Nephron progenitor cell (in vitro differentiated cells): ENCODE measurements around the gene GPATCH8.

ENCODE experiments used
- DNase-seq: peaks from one replicate; pipeline ENCODE4 v3.0.0; 2021
- H3K27ac Mint-ChIP-seq: 2 replicates; pipeline ENCODE4 v1.8.0; 2021; ENCODE audit warnings: mild to moderate bottlenecking, moderate library complexity, mixed read lengths
- H3K27me3 Mint-ChIP-seq: 2 replicates; pipeline ENCODE4 v1.8.0; 2021; ENCODE audit warnings: mild to moderate bottlenecking, low read depth, mixed read lengths; ENCODE audit not compliant: poor library complexity
- H3K36me3 Mint-ChIP-seq: 2 replicates; pipeline ENCODE4 v1.8.0; 2021; ENCODE audit warnings: low read depth, mixed read lengths
- H3K4me1 Mint-ChIP-seq: 2 replicates; pipeline ENCODE4 v1.8.0; 2021; ENCODE audit warnings: mixed read lengths
- H3K4me3 Mint-ChIP-seq: 2 replicates; pipeline ENCODE4 v1.8.0; 2021; ENCODE audit warnings: mild to moderate bottlenecking, moderate library complexity, mixed read lengths
- H3K9me3 Mint-ChIP-seq: 2 replicates; pipeline ENCODE4 v1.8.0; 2021; ENCODE audit warnings: mild to moderate bottlenecking, moderate library complexity, mixed read lengths
- TF ChIP-seq, protein P1 (sequence below): fragments of 200-600 bp; sonication (generic); IDR thresholded peaks from 2 replicates; pipeline ENCODE4 v1.5.0; 2021; ENCODE audit warnings: antibody characterized with exemption

GPATCH8 gene

DNA sequence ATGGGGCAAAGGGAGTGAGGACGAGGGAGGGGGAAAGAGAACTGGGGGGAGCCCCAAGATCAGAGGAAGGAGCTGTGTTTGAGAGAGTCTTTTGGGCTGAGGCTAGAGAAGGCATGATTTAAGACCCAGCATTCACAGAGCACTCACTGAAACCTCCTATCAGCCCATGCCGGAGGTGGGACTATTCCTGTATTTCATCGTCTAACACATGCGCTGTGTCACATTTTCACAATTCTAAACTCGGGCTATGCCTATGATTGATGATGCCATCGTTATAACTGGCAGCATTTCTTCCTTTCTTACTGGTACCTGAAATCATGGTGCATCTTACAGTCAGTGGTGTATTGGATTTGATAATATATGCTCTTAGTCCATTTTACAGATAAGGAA lies 143.1 kb downstream of the GPATCH8 start:
- no peak for DNase-seq
- H3K9me3 Mint-ChIP-seq, result no peaks in the 10 kb centered on the region
- H3K36me3 Mint-ChIP-seq, result peaks cover 11% of the 10 kb centered on the region
- peak overlapping the region; percentile 90 for H3K27ac Mint-ChIP-seq
- peaks cover 8% of the 10 kb centered on the region for H3K27me3 Mint-ChIP-seq
- H3K4me3 Mint-ChIP-seq, result peak overlapping the region; percentile 87
- H3K4me1 Mint-ChIP-seq, result peaks cover 46% of the 10 kb centered on the region
- TF ChIP-seq, protein P1, sequence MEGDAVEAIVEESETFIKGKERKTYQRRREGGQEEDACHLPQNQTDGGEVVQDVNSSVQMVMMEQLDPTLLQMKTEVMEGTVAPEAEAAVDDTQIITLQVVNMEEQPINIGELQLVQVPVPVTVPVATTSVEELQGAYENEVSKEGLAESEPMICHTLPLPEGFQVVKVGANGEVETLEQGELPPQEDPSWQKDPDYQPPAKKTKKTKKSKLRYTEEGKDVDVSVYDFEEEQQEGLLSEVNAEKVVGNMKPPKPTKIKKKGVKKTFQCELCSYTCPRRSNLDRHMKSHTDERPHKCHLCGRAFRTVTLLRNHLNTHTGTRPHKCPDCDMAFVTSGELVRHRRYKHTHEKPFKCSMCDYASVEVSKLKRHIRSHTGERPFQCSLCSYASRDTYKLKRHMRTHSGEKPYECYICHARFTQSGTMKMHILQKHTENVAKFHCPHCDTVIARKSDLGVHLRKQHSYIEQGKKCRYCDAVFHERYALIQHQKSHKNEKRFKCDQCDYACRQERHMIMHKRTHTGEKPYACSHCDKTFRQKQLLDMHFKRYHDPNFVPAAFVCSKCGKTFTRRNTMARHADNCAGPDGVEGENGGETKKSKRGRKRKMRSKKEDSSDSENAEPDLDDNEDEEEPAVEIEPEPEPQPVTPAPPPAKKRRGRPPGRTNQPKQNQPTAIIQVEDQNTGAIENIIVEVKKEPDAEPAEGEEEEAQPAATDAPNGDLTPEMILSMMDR, result no peak

DNA sequence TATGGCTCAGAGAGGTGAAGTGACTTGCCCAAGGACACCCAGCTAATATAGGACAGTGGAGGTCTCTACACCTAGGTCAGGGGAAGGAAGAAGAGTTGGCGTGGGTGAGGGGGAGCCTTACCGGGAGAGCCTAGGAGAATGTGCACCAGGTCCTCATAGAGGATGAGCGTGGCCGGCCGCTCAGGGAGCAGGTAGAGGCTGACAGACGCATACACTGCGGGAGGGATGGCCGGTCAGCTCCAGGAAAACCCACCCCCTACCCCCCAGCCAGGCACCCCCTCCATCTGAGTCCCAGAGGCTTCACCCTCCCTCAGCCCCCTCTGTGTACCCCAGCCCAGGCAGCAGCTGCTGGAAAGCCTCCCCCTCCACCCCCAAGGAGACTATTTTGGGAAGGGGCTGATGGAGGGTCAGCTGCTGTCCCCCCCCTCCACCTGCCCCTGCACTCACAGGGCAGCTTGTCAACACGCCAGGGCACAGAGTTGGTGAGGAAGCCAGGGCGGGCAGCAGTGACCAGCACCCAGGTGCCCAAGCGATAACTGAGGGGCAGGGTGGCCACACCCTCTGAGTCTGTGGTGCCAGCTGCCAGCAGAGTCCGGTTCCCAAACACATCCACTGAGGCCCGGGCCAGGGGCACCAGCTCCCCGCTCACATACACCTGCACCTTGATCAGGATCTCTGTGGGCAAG lies 143.6 kb downstream of the GPATCH8 start:
- Mint-ChIP-seq H3K9me3 (no peaks in the 10 kb centered on the region), H3K27me3 (peaks cover 3% of the 10 kb centered on the region), H3K4me1 (peaks cover 44% of the 10 kb centered on the region), H3K27ac (no peak overlapping the region), H3K4me3 (no peak overlapping the region), H3K36me3 (peaks cover 11% of the 10 kb centered on the region)
- no peak for DNase-seq
- TF ChIP-seq, protein P1, result no peak

DNA sequence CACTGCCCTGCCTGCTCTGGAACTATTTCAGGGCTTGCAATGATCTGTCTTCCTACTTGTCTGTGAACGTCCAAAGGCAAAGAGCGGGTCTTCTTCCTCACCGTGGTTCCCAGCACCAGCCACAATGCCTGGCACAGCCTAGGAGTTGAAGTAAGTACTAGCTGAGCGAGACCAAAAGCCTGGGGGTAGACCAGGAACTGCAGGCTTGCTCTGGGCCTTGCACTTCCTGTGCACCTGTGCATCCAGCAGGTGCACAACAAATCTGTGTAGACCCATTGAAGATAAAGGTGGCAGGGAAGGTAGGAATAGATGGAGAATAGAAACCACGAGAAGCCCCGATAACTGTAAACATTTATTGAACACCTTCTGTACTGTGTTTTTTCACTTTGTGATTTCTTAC lies 144.2 kb downstream of the GPATCH8 start:
- H3K27me3 Mint-ChIP-seq, result no peaks in the 10 kb centered on the region
- DNase-seq, result no peak

DNA sequence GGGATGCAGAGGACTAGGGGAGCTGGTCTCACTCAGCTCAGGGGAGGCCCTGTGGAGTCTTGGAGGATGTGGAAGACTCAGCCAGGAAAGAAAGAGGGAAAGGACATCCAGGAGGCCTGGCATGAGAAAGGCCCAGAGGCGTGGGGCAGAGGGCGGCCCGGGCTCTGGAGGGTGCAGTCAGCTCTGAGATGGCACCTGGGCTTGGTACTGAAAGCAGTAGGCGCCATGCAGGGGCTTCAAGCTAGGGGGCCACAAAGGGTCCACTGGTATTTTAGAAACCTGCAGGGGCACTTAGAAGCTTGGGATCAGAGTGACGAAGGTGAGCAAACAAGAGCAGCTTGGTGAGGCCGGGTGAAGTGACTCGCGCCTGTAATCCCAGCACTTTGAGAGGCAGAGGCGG lies 145.1 kb downstream of the GPATCH8 start:
- Mint-ChIP-seq H3K4me1 (peaks cover 46% of the 10 kb centered on the region), H3K4me3 (no peak overlapping the region), H3K36me3 (peaks cover 12% of the 10 kb centered on the region), H3K27me3 (peaks cover 2% of the 10 kb centered on the region), H3K9me3 (no peaks in the 10 kb centered on the region), H3K27ac (peak overlapping the region; percentile 91)
- TF ChIP-seq, protein P1, result no peak
- DNase-seq, result no peak

More for the DNA sequence above, 144.2 kb downstream of the GPATCH8 start:
- H3K4me1 Mint-ChIP-seq, result peaks cover 44% of the 10 kb centered on the region
- H3K9me3 Mint-ChIP-seq, result no peaks in the 10 kb centered on the region
- peaks cover 11% of the 10 kb centered on the region for H3K36me3 Mint-ChIP-seq
- H3K27ac Mint-ChIP-seq, result no peak overlapping the region
- H3K4me3 Mint-ChIP-seq, result no peak overlapping the region
- TF ChIP-seq, protein P1, result no peak

DNA sequence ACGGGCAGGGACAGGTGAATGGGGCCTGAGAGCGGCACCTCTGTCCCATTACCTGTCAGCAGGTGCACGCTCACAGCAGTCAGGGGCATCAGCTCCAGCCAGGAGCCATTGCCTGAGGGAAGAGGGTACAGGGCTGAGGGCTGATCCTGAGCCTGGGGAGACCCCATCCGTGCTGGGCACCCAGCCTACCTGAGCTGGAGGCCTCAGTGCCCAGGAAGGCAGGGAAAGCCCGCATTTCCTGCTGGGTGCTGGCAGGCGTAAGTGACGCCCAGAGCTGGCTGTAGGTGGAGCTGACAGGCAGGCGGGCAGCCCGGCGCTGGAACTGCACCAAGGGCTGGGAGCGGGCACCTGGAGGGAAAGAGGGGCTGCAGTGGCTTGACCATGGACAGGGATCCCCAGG lies 147.0 kb downstream of the GPATCH8 start:
- Mint-ChIP-seq H3K27me3 (peaks cover 4% of the 10 kb centered on the region), H3K36me3 (peaks cover 16% of the 10 kb centered on the region), H3K4me1 (peaks cover 38% of the 10 kb centered on the region), H3K4me3 (no peak overlapping the region), H3K9me3 (no peaks in the 10 kb centered on the region), H3K27ac (no peak overlapping the region)
- TF ChIP-seq, protein P1, result no peak
- no peak for DNase-seq

DNA sequence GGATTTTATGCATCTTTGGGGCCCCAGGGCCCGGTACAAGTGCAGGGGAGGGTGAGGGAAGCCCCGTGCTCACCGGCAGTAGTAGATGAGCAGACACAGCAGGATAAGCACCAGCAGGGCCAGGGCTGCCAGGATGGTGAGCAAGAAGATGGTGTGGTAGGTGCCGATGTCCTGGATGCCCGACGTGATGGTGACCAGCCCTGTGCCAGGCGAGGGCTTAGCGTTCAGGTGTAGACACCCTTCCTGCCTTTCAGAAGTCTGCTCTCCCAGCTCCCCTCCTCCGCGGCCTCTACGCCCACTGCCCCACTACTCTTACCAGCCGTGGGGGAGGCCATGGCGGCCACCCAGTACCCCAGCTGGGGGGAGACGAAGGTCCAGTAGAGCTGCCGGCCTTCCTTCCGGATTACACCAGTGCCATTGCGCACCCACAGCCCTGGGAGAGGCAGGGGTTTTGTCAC lies 147.5 kb downstream of the GPATCH8 start:
- Mint-ChIP-seq H3K9me3 (no peaks in the 10 kb centered on the region), H3K36me3 (peaks cover 16% of the 10 kb centered on the region), H3K27ac (no peak overlapping the region), H3K27me3 (peaks cover 4% of the 10 kb centered on the region), H3K4me3 (no peak overlapping the region), H3K4me1 (peaks cover 32% of the 10 kb centered on the region)
- TF ChIP-seq, protein P1, result no peak
- no peak for DNase-seq
